ENCODE measurements around the gene THOP1.

The THOP1 gene

GRCh38 chr19:2854849-2855248 lies 69.5 kb downstream of the THOP1 start:
- DNase-seq (ENCODE audit: low spot score), result no peak

- no peak for DNase-seq (ENCODE audit: low spot score)
Observed at GRCh38 chr19:2856457-2857050, 71.3 kb downstream of the THOP1 start.

GRCh38 chr19:2858864-2859263 lies 73.6 kb downstream of the THOP1 start:
- no peak for DNase-seq (ENCODE audit: low spot score)

- DNase-seq (ENCODE audit: low spot score), result no peak
Observed at GRCh38 chr19:2863816-2864215, 78.5 kb downstream of the THOP1 start.

Data from ecto neural progenitor cell (in vitro differentiated cells).